A549 treated with ZK216348 at 1 μM for 4 hours (cell line): ENCODE data around the gene HOXB7. TPM values are rescaled to one million over a fixed set of nuclear protein-coding genes. Genes with fewer than 3 reads are reported as not detected.

Experiments
- total RNA-seq: library from RNA; stranded (reverse); fragments of 200-300 nt; extraction: Qiagen RNA extraction; gene quantifications from 5 replicates; pipeline ENCODE4 v1.2.3, GENCODE V29; 2022; ENCODE audit warnings: low read depth

The HOXB7 gene
- 32.7 to 53.1 TPM (median 37.7 TPM) in 5 replicates for total RNA-seq

GRCh38 chr17:48610282-48611211 lies at the start of gene HOXB7:
Gene HOXB7, minus strand, starts transcription at chr17:48611017. Its CDS starts 99 bp downstream, at chr17:48610918.

GRCh38 chr17:48626245-48627117 lies 15.7 kb upstream of the HOXB7 start, which contains the start of gene HOXB9:
Gene HOXB9, minus strand, starts transcription at chr17:48626358. Its CDS starts 89 bp downstream, at chr17:48626269.

GRCh38 chr17:48615047-48615962 lies 4.5 kb upstream of the HOXB7 start, which contains the start of gene HOXB8:
Gene HOXB8, minus strand, starts transcription at chr17:48615292. Its CDS starts 588 bp downstream, at chr17:48614704.

GRCh38 chr17:48604770-48605329 lies 6.0 kb downstream of the HOXB7 start, which contains the start of gene HOXB6:
Gene HOXB6, minus strand, starts transcription at chr17:48604986. Its CDS starts 6,836 bp downstream, at chr17:48598150.

GRCh38 chr17:48593126-48593829 lies 17.5 kb downstream of the HOXB7 start, which contains the start of gene HOXB5:
Gene HOXB5, minus strand, starts transcription at chr17:48593779. Its CDS starts 97 bp downstream, at chr17:48593682.

GRCh38 chr17:48589831-48590606 lies 20.8 kb downstream of the HOXB7 start, which contains the start of gene HOXB3:
Gene HOXB3, minus strand, starts transcription at chr17:48590241. Its CDS starts 37,767 bp downstream, at chr17:48552474.

GRCh38 chr17:48577946-48578615 lies 32.7 kb downstream of the HOXB7 start, which contains the start of gene HOXB4:
Gene HOXB4, minus strand, starts transcription at chr17:48578350. Its CDS starts 31 bp downstream, at chr17:48578319.

Other genes starting within 250 kb of the HOXB7 start
- 0.34 to 0.46 TPM in 2 of 5 replicates, not detected in the others for gene SKAP1, start 180.8 kb downstream of the HOXB7 start, total RNA-seq
- not detected in 5 replicates for gene HOXB1, start 80.0 kb downstream of the HOXB7 start, total RNA-seq
- 0.48 to 0.84 TPM (median 0.63 TPM) in 5 replicates for gene HOXB2, start 65.9 kb downstream of the HOXB7 start, total RNA-seq
- gene HOXB4, start 32.7 kb downstream of the HOXB7 start, total RNA-seq = 0.12 to 0.29 TPM (median 0.16 TPM) in 5 replicates
- 3.6 to 5.9 TPM (median 5.6 TPM) in 5 replicates for gene HOXB3, start 20.8 kb downstream of the HOXB7 start, total RNA-seq
- gene HOXB5, start 17.2 kb downstream of the HOXB7 start, total RNA-seq = 1.4 to 2.7 TPM (median 2.6 TPM) in 5 replicates
- 3.3 to 7.9 TPM (median 6.5 TPM) in 5 replicates for gene HOXB6, start 6.0 kb downstream of the HOXB7 start, total RNA-seq
- gene HOXB8, start 4.3 kb upstream of the HOXB7 start, total RNA-seq = 6.8 to 9.7 TPM (median 8.9 TPM) in 5 replicates
- gene HOXB9, start 15.3 kb upstream of the HOXB7 start, total RNA-seq = 7.3 to 8.2 TPM (median 7.8 TPM) in 5 replicates
- gene PRAC1, start 111.5 kb upstream of the HOXB7 start, total RNA-seq = not detected in 5 replicates
- not detected in 5 replicates for gene PRAC2, start 112.2 kb upstream of the HOXB7 start, total RNA-seq
- 1.4 to 2.7 TPM (median 2.1 TPM) in 5 replicates for gene HOXB13, start 117.7 kb upstream of the HOXB7 start, total RNA-seq
- gene TTLL6, start 206.2 kb upstream of the HOXB7 start, total RNA-seq = 0.14 to 0.73 TPM (median 0.62 TPM) in 5 replicates
- 69.6 to 95.2 TPM (median 83.4 TPM) in 5 replicates for gene CALCOCO2, start 220.0 kb upstream of the HOXB7 start, total RNA-seq